Measurements from ENCODE around the gene RRAS2.
"Not testable (repeated sequence)": the region's sequence is repeated elsewhere in the genome, so short reads cannot be mapped to it uniquely, and the experiment has no call there.

RRAS2 gene

GRCh38 chr11:14358729-14359439 is at the start of gene RRAS2:
TSS of gene RRAS2 (minus strand) at chr11:14359183. CDS start at chr11:14358870, 313 bp downstream.
- DNase-seq, result peak; percentile 62

- no peak for DNase-seq
Measured at GRCh38 chr11:14408612-14409011, 49.6 kb upstream of the RRAS2 start.

GRCh38 chr11:14406116-14406515 is 47.1 kb upstream of the RRAS2 start:
- not testable (repeated sequence) for DNase-seq

- DNase-seq, result not testable (repeated sequence)
Measured at GRCh38 chr11:14403528-14403927, 44.5 kb upstream of the RRAS2 start.

DNA sequence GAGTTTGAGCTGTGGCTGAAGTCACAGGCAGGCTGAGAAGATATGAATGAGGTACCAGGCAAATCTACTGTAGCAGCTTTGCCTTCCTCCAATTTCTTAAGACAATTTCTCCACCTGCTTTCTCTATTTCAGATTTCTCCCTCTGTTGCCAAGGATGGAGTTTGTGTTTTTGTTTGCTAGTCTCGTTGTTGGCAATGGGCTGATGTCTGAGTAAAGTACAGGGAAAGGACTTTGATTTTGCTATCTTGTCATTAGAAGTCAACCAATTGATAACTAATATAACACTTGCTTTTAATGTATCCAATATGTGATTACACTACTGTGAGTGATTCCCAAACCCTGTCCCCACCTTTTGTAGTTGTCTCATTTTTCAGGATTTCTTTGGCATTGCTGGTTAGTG is 40.1 kb upstream of the RRAS2 start:
- DNase-seq, result no peak

DNA sequence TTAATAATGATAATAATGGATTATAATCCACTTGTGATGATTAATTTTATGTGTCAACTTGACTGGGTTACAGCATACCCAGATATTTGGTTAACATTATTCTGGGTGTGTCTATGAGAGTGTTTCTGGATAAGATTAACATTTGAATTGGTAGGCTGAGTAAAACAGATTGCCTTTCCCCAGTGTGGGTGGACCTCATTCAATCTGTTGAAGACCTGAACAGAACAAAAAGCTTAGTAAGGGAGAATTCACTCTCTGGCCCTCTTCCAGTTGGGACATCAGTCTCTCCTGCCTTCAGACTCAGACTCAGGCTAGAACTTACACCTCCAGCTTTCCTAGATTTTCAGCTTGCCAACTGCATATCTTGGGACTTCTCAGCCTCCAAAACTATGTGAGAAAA is 37.3 kb upstream of the RRAS2 start:
- DNase-seq, result no peak

DNA sequence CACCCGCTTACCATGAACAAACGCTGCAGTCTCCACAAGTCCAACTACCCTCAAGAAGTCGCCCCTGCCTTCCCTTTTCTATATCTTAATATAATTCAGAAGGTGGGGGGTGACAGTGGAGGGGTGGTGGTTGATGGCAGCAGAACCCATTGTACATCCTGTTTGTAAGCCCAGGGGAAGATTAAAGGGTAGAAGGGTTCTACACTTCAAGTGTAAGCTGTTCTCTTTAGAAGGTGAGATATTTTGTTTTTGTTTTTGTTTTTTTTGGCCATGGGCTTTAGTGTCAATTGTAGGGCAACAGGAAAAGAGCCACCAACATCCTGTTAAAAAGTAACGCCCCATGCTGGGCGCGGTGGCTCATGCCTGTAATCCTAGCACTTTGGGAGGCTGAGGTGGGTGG is 34.9 kb upstream of the RRAS2 start:
- no peak for DNase-seq

DNA sequence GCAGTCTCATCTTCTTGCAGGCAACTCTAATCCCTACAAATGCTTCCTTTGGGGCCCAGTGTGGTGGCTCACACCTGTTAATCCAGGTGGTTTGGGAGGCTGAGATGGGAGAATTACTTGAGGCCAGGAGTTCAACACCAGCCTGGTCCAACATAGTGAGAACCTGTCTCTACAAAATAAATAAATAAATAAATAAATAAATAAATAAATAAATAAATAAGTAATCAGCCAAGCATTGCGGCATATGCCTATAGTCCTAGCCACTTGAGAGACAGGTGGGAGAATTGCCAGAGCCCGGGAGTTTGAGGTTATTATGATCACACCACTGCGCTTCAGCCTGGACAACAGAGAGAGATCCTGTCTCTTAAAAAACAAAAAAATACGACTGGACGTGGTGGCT is 34.1 kb upstream of the RRAS2 start:
- DNase-seq, result no peak

DNA sequence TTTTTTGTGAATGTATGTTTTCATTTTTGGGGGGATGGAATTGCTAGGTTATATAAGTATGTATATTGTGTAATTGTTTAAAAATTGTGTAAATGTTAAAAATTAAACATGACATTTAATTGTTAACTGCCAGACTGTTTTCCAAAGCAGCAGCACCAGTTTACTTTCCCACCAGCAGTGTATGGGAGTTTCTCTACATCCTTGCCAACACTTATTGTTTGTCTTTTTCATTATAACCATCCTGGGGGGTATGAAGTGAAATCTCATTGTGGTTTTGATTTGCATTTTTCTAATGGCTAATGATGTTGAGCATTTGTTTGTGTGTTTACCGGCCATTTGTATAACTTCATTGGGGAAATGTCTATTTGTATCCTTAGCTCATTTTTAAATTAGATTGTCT is 31.7 kb upstream of the RRAS2 start:
- DNase-seq, result no peak

DNA sequence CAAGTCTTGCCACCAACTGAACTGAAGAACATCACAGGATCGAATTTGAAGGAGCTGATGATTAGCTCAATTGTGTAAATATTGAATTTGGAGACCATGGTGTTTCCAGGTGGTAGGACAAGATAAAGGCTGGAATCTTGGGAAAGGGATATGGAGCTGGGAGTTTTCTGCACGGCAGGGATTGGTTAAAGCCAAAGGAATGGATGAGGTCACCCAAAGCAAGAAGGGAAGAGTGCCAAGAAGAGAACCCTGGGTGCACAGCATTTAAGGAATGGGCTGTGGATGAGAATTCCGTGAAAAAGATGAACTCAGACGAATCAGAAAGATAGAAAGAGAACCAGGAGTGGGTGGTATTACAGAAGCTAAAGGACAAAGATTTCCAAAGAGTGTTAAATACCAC is 29.4 kb upstream of the RRAS2 start:
- no peak for DNase-seq

DNA sequence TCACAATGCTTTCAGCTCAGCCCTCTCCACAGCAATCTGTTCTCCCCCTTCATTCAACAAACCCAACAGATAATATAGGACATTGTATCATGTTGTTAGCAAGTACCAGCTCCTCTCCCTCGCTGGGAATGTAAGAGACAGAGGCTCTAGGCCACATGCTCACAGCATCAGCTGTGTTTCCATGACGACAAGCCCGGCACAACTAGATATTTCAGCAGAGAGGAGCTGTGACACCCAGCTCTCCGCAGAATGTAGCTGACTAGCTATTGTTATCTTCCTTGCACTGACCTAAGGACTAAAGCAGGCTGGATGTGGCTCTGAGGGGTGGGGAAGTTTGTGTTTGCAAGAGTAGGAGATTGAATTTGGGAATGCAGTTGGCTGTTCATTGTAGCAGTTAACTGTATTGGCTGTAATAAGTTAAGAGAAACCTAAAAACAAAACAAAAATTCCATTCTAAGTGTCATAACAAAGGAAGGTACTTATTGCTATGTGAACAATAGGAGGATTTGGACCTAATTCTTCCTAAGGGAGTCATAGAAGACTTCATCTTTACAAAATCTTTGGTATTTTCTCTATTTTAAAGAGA is 28.0 kb upstream of the RRAS2 start:
- peak; percentile 85 for DNase-seq

DNA sequence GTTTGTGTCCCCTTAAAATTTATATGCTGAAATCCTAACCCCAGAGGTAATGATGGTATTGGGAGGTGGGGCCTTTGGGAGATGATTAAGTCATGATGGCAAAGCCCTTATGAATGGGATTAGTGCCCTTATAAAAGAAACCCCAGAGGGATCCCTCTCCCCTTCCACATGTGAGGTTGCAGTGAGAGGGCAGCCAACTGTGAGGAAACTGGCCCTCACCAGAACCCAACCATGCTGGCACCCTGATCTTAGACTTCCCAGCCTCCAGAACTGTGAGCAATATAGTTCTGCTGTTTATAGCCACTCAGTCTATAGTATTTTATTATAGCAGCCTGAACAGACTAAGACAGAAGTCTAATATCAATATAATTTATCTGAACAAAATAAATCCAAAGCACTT is 27.1 kb upstream of the RRAS2 start:
- DNase-seq, result no peak

DNA sequence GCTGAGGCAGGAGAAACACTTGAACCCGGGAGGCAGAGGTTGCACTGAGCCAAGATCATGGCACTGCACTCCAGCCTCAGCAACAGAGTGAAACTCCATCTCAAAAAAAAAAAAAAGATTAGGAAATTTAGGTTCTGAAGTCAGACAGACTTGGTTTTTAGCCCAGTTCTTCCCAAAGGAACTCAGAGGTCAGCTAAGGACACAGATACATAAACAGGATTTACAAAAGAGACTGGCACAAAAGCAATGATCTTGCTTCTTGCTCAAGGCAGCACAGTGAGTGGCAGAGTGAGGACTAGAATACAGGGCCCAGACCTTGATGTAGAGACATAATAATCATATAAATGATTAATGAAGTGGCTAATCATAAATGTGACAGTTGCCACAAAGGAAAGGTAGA is 25.4 kb upstream of the RRAS2 start:
- no peak for DNase-seq

- DNase-seq, result no peak
Measured at GRCh38 chr11:14381968-14382367, 23.0 kb upstream of the RRAS2 start.

DNA sequence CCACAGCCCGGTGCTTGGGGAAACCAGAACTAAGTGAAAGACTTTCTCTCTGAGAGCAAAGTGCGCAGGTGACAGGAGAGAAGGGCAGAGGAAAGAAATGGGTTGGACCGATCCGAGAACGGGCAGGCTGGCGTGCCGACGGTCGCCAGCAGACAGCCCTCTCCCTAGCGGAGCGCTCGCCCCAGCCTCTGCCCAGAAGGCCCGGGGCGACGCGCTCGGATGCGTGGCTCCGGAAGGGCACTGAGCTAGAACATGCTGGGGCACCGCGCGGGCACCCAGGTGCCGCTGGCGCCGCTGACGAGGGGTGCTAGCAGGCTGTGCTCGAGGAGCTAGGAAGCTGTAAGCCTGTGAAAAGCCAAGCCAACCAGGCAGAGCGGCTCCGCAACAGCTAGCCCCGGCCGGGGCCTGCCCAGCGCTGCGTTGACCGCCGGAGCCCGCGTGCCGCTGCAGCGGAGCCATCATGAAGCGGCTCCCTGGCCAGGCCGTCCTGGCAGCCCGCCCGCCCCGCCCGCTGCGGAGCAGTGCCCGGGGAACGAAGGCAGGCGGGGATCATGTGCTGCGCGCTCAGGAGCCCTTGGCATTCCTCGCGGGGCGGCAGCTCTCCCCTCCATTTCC is 22.1 kb upstream of the RRAS2 start:
- DNase-seq, result peak; percentile 61

DNA sequence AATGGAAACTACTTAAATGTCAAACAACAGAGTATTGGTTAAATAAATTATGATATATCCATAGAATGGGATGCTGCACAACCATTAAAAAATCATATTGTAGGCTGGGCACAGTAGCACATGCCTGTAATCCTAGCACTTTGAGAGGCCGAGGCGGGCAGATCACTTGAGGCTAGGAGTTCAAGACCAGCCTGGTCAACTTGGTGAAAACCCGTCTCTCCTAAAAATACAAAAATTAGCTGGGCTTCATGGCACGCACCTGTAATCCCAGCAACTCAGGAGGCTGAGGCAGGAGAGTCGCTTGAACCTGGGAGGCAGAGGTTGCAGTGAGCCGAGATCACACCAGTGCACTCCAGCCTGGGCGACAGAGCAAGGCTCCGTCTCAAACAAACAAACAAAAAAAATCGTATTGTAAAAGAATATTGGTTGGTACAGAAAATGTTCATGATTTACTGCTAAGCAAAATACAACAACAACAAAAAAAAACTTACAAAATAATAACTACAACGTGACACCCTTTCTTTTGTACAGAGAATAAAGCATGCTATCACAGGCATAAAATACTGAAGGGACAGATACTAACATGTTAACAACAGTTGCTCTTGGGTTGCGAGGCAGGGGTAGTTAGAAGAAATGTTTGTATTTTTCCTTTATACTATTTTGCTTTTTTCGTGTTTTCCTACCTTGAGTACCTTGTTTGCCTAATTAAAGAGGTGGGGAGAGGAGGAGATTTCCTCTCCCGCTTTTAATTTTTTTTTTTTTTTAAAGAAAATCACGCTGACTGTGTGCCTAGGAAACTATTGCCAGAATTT is 21.3 kb upstream of the RRAS2 start:
- DNase-seq, result no peak

- DNase-seq, result no peak
Measured at GRCh38 chr11:14378171-14378570, 19.2 kb upstream of the RRAS2 start.

GRCh38 chr11:14376920-14377319 is 17.9 kb upstream of the RRAS2 start:
- no peak for DNase-seq

DNA sequence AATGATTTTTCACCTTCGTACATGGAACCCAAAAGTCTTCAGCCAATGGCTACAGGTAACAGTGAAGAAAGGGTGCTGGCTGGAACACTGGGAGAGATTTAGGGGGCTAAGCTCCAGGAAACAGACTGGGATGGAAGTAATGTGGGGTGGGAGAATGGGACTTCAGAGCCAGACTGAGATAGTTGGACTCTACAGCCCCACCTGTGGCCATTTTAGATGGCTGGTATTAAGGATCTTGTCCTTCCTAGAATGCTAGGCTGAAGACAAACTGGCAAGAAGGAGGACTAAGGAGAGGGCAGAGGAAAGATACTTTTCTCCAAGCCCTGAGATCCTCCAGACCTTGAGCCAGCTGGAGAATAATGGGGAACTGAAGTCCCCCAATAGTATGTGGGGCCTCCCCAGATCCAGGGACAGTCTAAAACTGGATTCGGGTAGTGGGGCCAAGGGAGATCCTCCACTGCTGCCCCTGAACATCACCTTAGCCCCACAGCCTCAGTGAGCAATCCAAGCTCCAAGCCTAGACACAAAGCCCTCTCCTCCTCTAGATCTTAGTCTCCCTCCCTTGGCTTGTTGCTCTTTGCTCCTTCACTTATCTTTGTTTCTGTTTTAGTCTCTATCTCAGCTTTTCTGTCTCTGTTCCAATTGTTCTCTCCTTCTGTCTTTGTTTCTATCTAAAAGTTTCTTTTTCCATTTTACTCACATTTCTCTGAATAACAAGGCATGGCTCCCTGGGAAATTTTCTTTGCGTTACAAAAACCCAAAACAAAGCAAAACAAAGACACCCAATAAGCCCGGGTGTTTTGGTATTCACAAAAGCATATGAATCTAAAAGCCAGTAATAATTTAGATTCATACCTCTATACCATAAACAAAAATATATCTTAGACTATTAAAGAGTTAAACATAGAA is 16.2 kb upstream of the RRAS2 start:
- no peak for DNase-seq

DNA sequence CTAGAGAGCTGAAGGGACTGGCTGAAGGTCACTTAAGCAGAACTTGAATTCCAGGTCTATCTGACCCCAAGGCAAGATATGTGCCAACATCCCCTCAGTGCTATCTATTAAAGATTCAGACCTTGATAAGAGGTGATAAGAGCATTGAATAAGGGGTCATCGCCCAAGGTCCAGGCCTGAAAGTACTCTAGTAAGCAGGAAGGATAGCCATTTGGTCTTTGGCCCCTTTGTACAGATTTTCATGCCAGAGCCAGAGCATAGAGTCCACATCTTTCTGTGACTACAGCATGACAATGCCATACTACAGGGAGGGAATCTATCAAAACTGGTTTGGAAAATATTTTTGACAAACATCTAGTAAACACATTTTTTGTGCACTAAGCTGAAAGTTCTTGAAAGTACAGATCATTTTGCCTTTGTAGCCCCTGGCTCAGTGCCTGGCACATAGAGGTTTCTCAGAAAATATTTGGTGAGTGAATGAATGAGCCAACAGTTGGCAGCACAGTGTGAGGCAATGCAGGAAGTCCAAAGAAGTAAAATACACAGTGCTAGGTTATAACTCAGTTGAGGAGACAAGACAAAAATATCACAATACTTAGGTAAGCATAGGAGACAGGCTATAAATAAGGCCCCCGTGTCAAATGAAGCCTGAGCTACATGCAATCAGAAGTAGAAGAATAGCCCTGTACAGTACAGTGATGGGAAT is 15.1 kb upstream of the RRAS2 start:
- no peak for DNase-seq

GRCh38 chr11:14372011-14372410 is 13.0 kb upstream of the RRAS2 start:
- no peak for DNase-seq

GRCh38 chr11:14371249-14371648 is 12.3 kb upstream of the RRAS2 start:
- DNase-seq, result no peak

Measured in midbrain (tissue), 1 donor.